Activated CD4-positive, CD25-positive, alpha-beta regulatory T cell treated with anti-CD3 and anti-CD28 coated beads, Interleukin-2, amount 50 U/mL, for 16 hours (primary cell): ENCODE results near the gene GFOD2.
A peak's percentile ranks its signal among the peaks of the same experiment; 100 is the strongest.
"Not testable (repeated sequence)": the region's sequence is repeated elsewhere in the genome, so short reads cannot be mapped to it uniquely, and the experiment has no call there.

ENCODE experiments used
- DNase-seq: peaks from one replicate; pipeline ENCODE4 v3.0.0-alpha.2; 2020; ENCODE audit warnings: low read depth, low spot score

GFOD2 gene

GRCh38 chr16:67719048-67719777, at the start of gene GFOD2:
GFOD2 (minus strand) TSS chr16:67719316; CDS start chr16:67685715, 33,601 bp downstream.
- peak; percentile 93 for DNase-seq

- no peak for DNase-seq
Observed at GRCh38 chr16:67767953-67768352, 48.8 kb upstream of the GFOD2 start.

- no peak for DNase-seq
Observed at GRCh38 chr16:67766291-67766690, 47.2 kb upstream of the GFOD2 start.

GRCh38 chr16:67764158-67764667, 45.1 kb upstream of the GFOD2 start:
- no peak for DNase-seq

GRCh38 chr16:67763066-67763465, 44.0 kb upstream of the GFOD2 start:
- no peak for DNase-seq

- DNase-seq, result no peak
Observed at GRCh38 chr16:67762385-67762784, 43.3 kb upstream of the GFOD2 start.

GRCh38 chr16:67761924-67762323, 42.8 kb upstream of the GFOD2 start:
- DNase-seq, result no peak

- no peak for DNase-seq
Observed at GRCh38 chr16:67760956-67761230, 41.8 kb upstream of the GFOD2 start.

- no peak for DNase-seq
Observed at GRCh38 chr16:67760206-67760955, 41.3 kb upstream of the GFOD2 start.

GRCh38 chr16:67758966-67759365, 39.9 kb upstream of the GFOD2 start:
- no peak for DNase-seq

GRCh38 chr16:67758006-67758405, 38.9 kb upstream of the GFOD2 start:
- DNase-seq, result no peak

GRCh38 chr16:67752641-67753040, 33.5 kb upstream of the GFOD2 start:
- DNase-seq, result no peak

GRCh38 chr16:67751331-67751730, 32.2 kb upstream of the GFOD2 start:
- DNase-seq, result not testable (repeated sequence)

- DNase-seq, result no peak
Observed at GRCh38 chr16:67750466-67750865, 31.4 kb upstream of the GFOD2 start.

- DNase-seq, result no peak
Observed at GRCh38 chr16:67749436-67750078, 30.4 kb upstream of the GFOD2 start.

- no peak for DNase-seq
Observed at GRCh38 chr16:67748834-67749233, 29.7 kb upstream of the GFOD2 start.

- DNase-seq, result no peak
Observed at GRCh38 chr16:67746846-67747245, 27.7 kb upstream of the GFOD2 start.

GRCh38 chr16:67741118-67741517, 22.0 kb upstream of the GFOD2 start:
- DNase-seq, result no peak

GRCh38 chr16:67740391-67740790, 21.3 kb upstream of the GFOD2 start:
- no peak for DNase-seq

GRCh38 chr16:67736858-67737257, 17.7 kb upstream of the GFOD2 start:
- DNase-seq, result no peak

GRCh38 chr16:67734731-67735201, 15.7 kb upstream of the GFOD2 start:
- no peak for DNase-seq

GRCh38 chr16:67733734-67734470, 14.8 kb upstream of the GFOD2 start:
- DNase-seq, result no peak
